ENCODE measurements around the gene IGSF8.

- no peak for TF ChIP-seq EZH2phosphoT487 (IDR thresholded peaks at IDR 0.05; ENCODE audit: insufficient read depth, low read depth)
- no peak for TF ChIP-seq EZH2 (IDR thresholded peaks at IDR 0.05; ENCODE audit: insufficient read depth, poor library complexity, severe bottlenecking)
These were observed 15.0 kb upstream of the IGSF8 start for GRCh38 chr1:160113407-160113806.

All from GM23248 (cell line).